HepG2 (cell line): ENCODE data around the gene CDK14. TPM values are rescaled to one million over a fixed set of nuclear protein-coding genes. Genes with fewer than 3 reads are reported as not detected.

Experiments used
- ATAC-seq: fragments of 200-7000 bp; cut with Tn5 transposase; 3 replicates; pipeline ENCODE4 v1.9.1; 2020; ENCODE audit warnings: mild to moderate bottlenecking, moderate library complexity
- BruUV-seq: library from RNA; stranded (reverse); fragments of 400-500 nt; replicated peaks from 2 replicates; lab custom pipeline; 2021; lab: Mats Ljungman, UMichigan
- CTCF ChIA-PET: fragments of 300-600 bp; formaldehyde crosslinking; extraction: SDS; loops from one replicate; lab custom pipeline; 2021; ENCODE audit warnings: low total read pairs, inconsistent platforms, low intra/inter-chr PET ratio; lab: Yijun Ruan, JAX
- POLR2A ChIA-PET: fragments of 350-600 bp; sonication (Branson Sonifier 250); formaldehyde crosslinking; loops from one replicate; lab custom pipeline; 2020; ENCODE audit warnings: antibody characterized with exemption, inconsistent platforms; lab: Yijun Ruan, JAX
- DNase-seq: peaks from one replicate; pipeline ENCODE4 v3.0.0-alpha.2; 2015; ENCODE audit warnings: low spot score
- FAIRE-seq: peaks from 3 replicates; lab custom pipeline; 2011; peaks lifted over from hg19 to GRCh38; lab: Jason Lieb, UNC
- H2AFZ ChIP-seq: one replicate; pipeline ENCODE4 v1.6.1; 2011; ENCODE audit warnings: low read length, inconsistent platforms
- H3K27ac ChIP-seq: fragments of 300-600 bp; 3 replicates; pipeline ENCODE4 v1.8.0; 2011; ENCODE audit warnings: mixed run types, mild to moderate bottlenecking, mixed read lengths, low read length, inconsistent platforms; ENCODE audit not compliant: insufficient read depth; ENCODE audit errors: extremely low read length
- H3K27me3 ChIP-seq, 2 experiments: fragments of 200-600 bp in 1 of 2; 2 replicates in 1 of 2; 3 replicates in 1 of 2; pipeline versions ENCODE4 v1.6.0 to v1.8.0; 2011; ENCODE audit warnings: low read length in 2 of 2, mild to moderate bottlenecking in 2 of 2, moderate library complexity in 2 of 2, inconsistent platforms in 1 of 2; ENCODE audit not compliant: insufficient read depth in 2 of 2, control insufficient read depth in 1 of 2
- H3K36me3 ChIP-seq, 2 experiments: fragments of 200-600 bp in 1 of 2; replicated peaks in 1 of 2; 2 replicates in 1 of 2; 3 replicates in 1 of 2; pipeline versions ENCODE4 v1.5.1 to v1.8.0; 2011; ENCODE audit warnings: low read length in 2 of 2, inconsistent platforms in 1 of 2; ENCODE audit not compliant: insufficient read depth in 2 of 2, control insufficient read depth in 1 of 2
- H3K4me1 ChIP-seq: 2 replicates; pipeline ENCODE4 v1.5.1; 2012; ENCODE audit warnings: low read length, inconsistent platforms; ENCODE audit not compliant: insufficient read depth
- H3K4me2 ChIP-seq: 2 replicates; pipeline ENCODE4 v1.6.0; 2011; ENCODE audit warnings: low read depth, low read length, inconsistent platforms
- H3K4me3 ChIP-seq, 3 experiments: fragments of 200-600 bp in 1 of 3; sonication (generic), shearing (Covaris generic) in 1 of 3; replicated peaks in 1 of 3; 2 replicates each; pipeline ENCODE4 v1.5.1; 2011 to 2016; ENCODE audit warnings: low read length in 3 of 3, inconsistent platforms in 2 of 3, low read depth in 2 of 3, mild to moderate bottlenecking in 2 of 3, control low read depth in 1 of 3, mixed read lengths in 1 of 3; ENCODE audit not compliant: insufficient read depth in 1 of 3
- H3K79me2 ChIP-seq: one replicate; pipeline ENCODE4 v1.6.1; 2011; ENCODE audit warnings: low read length, inconsistent platforms; ENCODE audit not compliant: insufficient read depth
- H3K9ac ChIP-seq: 2 replicates; pipeline ENCODE4 v1.6.0; 2011; ENCODE audit warnings: mild to moderate bottlenecking, low read depth, low read length, inconsistent platforms; ENCODE audit not compliant: insufficient read depth
- H3K9me3 ChIP-seq: 2 replicates; pipeline ENCODE4 v1.5.1; 2012; ENCODE audit warnings: mild to moderate bottlenecking, low read length
- H4K20me1 ChIP-seq: 2 replicates; pipeline ENCODE4 v1.6.0; 2011; ENCODE audit warnings: inconsistent platforms, mild to moderate bottlenecking, low read length, moderate library complexity; ENCODE audit not compliant: insufficient read depth
- GATAD1 ChIP-seq: IDR thresholded peaks from 2 replicates; pipeline ENCODE4 v1.6.1; 2016; ENCODE audit warnings: missing genetic modification reagents, missing compliant biosample characterization
- HMGA1 ChIP-seq: sonication (generic); formaldehyde crosslinking; conservative IDR thresholded peaks from 2 replicates; pipeline ENCODE4 v1.4.0; 2020; ENCODE audit warnings: missing genetic modification reagents
- SNAI1 ChIP-seq: sonication (generic); formaldehyde crosslinking; IDR thresholded peaks from 2 replicates; pipeline ENCODE4 v1.5.0; 2020; ENCODE audit warnings: mild to moderate bottlenecking, missing genetic modification reagents, borderline replicate concordance
- TARDBP ChIP-seq: sonication (generic); formaldehyde crosslinking; IDR thresholded peaks from 2 replicates; pipeline ENCODE4 v1.8.0; 2022; ENCODE audit warnings: mild to moderate bottlenecking, missing genetic modification reagents
- WIZ ChIP-seq: sonication (generic); formaldehyde crosslinking; IDR thresholded peaks from 2 replicates; pipeline ENCODE4 v1.5.1; 2020; ENCODE audit warnings: mild to moderate bottlenecking, missing genetic modification reagents
- XBP1 ChIP-seq: sonication (generic); formaldehyde crosslinking; IDR thresholded peaks from 2 replicates; pipeline ENCODE4 v1.5.0; 2020; ENCODE audit warnings: missing genetic modification reagents
- ZFP91 ChIP-seq: sonication (generic); formaldehyde crosslinking; IDR thresholded peaks from 2 replicates; pipeline ENCODE4 v1.9.0; 2022; ENCODE audit warnings: missing genetic modification reagents, mild to moderate bottlenecking, borderline replicate concordance
- ZNF180 ChIP-seq: sonication (generic); formaldehyde crosslinking; IDR thresholded peaks from 2 replicates; pipeline ENCODE4 v1.4.0; 2020; ENCODE audit warnings: low read depth, missing genetic modification reagents, borderline replicate concordance
- ZNF562 ChIP-seq: sonication (generic); formaldehyde crosslinking; IDR thresholded peaks from 2 replicates; pipeline ENCODE4 v1.8.0; 2022; ENCODE audit warnings: missing genetic modification reagents, borderline replicate concordance
- ZNF615 ChIP-seq: sonication (generic); formaldehyde crosslinking; IDR thresholded peaks from 2 replicates; pipeline ENCODE4 v1.5.0; 2020; ENCODE audit warnings: mild to moderate bottlenecking, missing genetic modification reagents, borderline replicate concordance
- WGBS: methylation state at CpG from one replicate; pipeline ENCODE4 v1.1.6; 2017; ENCODE audit warnings: low lambda C conversion rate; 5-methylcytosine and 5-hydroxymethylcytosine counted together
- in situ Hi-C: cut with HindIII; loops from 2 replicates; pipeline ENCODE4 v1.10.0; 2017; ENCODE audit warnings: low pct_unique_long_range_greater_than_20kb; ENCODE audit not compliant: extremely low pct_ligation_motif_present
- intact Hi-C: fragments of 100-400 bp; cut with micrococcal nuclease; formaldehyde crosslinking; loops from one replicate; pipeline ENCODE4 v1.10.0; 2022; ENCODE audit not compliant: unreplicated experiment
- polyA plus RNA-seq, 8 experiments: library from polyadenylated mRNA; depleted of rRNA in 3 of 8; stranded (reverse) in 7 of 8; unstranded in 1 of 8; fragments of >200 nt; fragmentation: Illumina TruSeq in 4 of 8; extraction: Trizol in 4 of 8; gene quantifications; 2 replicates each; pipeline versions ENCODE4 v1.2.1 to v1.2.3, GENCODE V29; 2011 to 2016; ENCODE audit warnings: low read depth in 4 of 8, missing spikeins in 1 of 8, mixed read lengths in 1 of 8; ENCODE audit not compliant: insufficient read depth in 1 of 8
- total RNA-seq, 5 experiments: library from RNA; depleted of rRNA; stranded (reverse); fragments of >200 nt; fragmentation: Illumina TruSeq; extraction: Trizol; gene quantifications; 2 replicates each; pipeline ENCODE4 v1.2.3, GENCODE V29; 2016; ENCODE audit warnings: low read depth in 1 of 5
- TF ChIP-seq, protein P1 (sequence below): sonication (generic); formaldehyde crosslinking; IDR thresholded peaks from 2 replicates; pipeline ENCODE4 v1.9.0; 2021; ENCODE audit warnings: missing genetic modification reagents, borderline replicate concordance
- TF ChIP-seq, protein P2 (sequence below): sonication (generic); formaldehyde crosslinking; IDR thresholded peaks from 2 replicates; pipeline ENCODE4 v1.8.1; 2023; ENCODE audit warnings: mild to moderate bottlenecking, missing genetic modification reagents
- TF ChIP-seq, protein P3 (sequence below): fragments of 450-650 bp; IDR thresholded peaks from 2 replicates; pipeline ENCODE4 v1.6.1; 2017; ENCODE audit warnings: mild to moderate bottlenecking
- TF ChIP-seq, protein P4 (sequence below): sonication (generic); formaldehyde crosslinking; IDR thresholded peaks from 2 replicates; pipeline ENCODE4 v1.8.0; 2022; ENCODE audit warnings: missing genetic modification reagents, mild to moderate bottlenecking, borderline replicate concordance

The CDK14 gene
- total and polyA plus RNA-seq, 2 of the 13 experiments (the other 11 are each of a cell fraction or from before 2014, with no cell fraction given), result 0.26 to 0.71 TPM

- no peak for TF ChIP-seq ZNF562 (CRISPR knock-in tag)
- TF ChIP-seq TARDBP, result no peak
- TF ChIP-seq, protein P1, sequence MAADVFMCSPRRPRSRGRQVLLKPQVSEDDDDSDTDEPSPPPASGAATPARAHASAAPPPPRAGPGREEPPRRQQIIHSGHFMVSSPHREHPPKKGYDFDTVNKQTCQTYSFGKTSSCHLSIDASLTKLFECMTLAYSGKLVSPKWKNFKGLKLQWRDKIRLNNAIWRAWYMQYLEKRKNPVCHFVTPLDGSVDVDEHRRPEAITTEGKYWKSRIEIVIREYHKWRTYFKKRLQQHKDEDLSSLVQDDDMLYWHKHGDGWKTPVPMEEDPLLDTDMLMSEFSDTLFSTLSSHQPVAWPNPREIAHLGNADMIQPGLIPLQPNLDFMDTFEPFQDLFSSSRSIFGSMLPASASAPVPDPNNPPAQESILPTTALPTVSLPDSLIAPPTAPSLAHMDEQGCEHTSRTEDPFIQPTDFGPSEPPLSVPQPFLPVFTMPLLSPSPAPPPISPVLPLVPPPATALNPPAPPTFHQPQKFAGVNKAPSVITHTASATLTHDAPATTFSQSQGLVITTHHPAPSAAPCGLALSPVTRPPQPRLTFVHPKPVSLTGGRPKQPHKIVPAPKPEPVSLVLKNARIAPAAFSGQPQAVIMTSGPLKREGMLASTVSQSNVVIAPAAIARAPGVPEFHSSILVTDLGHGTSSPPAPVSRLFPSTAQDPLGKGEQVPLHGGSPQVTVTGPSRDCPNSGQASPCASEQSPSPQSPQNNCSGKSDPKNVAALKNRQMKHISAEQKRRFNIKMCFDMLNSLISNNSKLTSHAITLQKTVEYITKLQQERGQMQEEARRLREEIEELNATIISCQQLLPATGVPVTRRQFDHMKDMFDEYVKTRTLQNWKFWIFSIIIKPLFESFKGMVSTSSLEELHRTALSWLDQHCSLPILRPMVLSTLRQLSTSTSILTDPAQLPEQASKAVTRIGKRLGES (CRISPR knock-in tag), result no peak
- no peak for TF ChIP-seq HMGA1
- no peak for TF ChIP-seq ZNF615 (CRISPR knock-in tag)
- TF ChIP-seq ZFP91 (CRISPR knock-in tag), result no peak
- TF ChIP-seq SNAI1 (CRISPR knock-in tag), result no peak
Measured at GRCh38 chr7:91047636-91048035, 451.5 kb downstream of the CDK14 start (continued).

DNA sequence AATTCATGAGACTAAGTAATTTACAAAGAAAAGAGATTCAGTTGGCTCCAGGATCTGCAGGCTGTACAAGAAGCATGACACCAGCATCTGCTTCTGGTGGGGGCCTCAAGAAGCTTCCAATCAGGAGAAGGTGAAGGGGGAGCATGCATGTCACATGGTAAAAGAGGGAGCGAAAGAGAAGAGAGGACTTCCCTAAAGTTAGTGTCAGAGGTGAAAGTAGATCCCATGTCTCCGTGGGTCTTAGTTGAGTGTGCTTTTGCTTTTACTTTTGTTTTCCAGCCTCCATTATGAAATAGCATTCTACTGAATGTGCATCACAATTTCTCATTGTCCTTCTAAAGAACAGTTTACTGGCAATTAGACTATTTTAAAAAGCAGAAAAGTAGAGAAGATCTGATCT, 454.6 kb downstream of the CDK14 start:
- BruUV-seq, result no TSS peak
- no peak for ATAC-seq
- no peak overlapping the region for H3K9ac ChIP-seq
- ChIA-PET POLR2A (no interaction called here), CTCF (no interaction called here)
- H3K4me3 ChIP-seq, result no peak overlapping the region
- no peaks in the 10 kb centered on the region for H3K9me3 ChIP-seq
- no peaks in the 10 kb centered on the region for H4K20me1 ChIP-seq
- in situ Hi-C loops (no loop called here), intact Hi-C loops (no loop called here)
- no peaks in the 10 kb centered on the region for H3K79me2 ChIP-seq
- no peak overlapping the region for H3K27ac ChIP-seq
- no peak for DNase-seq
- FAIRE-seq, result no peak
- no peaks in the 10 kb centered on the region for H3K36me3 ChIP-seq
- WGBS, result 42% methylated on average over 2 of the region's 2 CpGs
- no peak overlapping the region for H3K4me2 ChIP-seq
- H3K4me1 ChIP-seq, result no peaks in the 10 kb centered on the region
- H2AFZ ChIP-seq, result no peak overlapping the region
- H3K27me3 ChIP-seq, result no peaks in the 10 kb centered on the region
- TF ChIP-seq XBP1 (CRISPR knock-in tag), result no peak
- TF ChIP-seq, protein P2, sequence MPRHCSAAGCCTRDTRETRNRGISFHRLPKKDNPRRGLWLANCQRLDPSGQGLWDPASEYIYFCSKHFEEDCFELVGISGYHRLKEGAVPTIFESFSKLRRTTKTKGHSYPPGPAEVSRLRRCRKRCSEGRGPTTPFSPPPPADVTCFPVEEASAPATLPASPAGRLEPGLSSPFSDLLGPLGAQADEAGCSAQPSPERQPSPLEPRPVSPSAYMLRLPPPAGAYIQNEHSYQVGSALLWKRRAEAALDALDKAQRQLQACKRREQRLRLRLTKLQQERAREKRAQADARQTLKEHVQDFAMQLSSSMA, result no peak
- no peak for TF ChIP-seq ZNF180 (CRISPR knock-in tag)
- TF ChIP-seq GATAD1, result no peak
- TF ChIP-seq, protein P3, sequence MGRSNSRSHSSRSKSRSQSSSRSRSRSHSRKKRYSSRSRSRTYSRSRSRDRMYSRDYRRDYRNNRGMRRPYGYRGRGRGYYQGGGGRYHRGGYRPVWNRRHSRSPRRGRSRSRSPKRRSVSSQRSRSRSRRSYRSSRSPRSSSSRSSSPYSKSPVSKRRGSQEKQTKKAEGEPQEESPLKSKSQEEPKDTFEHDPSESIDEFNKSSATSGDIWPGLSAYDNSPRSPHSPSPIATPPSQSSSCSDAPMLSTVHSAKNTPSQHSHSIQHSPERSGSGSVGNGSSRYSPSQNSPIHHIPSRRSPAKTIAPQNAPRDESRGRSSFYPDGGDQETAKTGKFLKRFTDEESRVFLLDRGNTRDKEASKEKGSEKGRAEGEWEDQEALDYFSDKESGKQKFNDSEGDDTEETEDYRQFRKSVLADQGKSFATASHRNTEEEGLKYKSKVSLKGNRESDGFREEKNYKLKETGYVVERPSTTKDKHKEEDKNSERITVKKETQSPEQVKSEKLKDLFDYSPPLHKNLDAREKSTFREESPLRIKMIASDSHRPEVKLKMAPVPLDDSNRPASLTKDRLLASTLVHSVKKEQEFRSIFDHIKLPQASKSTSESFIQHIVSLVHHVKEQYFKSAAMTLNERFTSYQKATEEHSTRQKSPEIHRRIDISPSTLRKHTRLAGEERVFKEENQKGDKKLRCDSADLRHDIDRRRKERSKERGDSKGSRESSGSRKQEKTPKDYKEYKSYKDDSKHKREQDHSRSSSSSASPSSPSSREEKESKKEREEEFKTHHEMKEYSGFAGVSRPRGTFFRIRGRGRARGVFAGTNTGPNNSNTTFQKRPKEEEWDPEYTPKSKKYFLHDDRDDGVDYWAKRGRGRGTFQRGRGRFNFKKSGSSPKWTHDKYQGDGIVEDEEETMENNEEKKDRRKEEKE, result no peak
- TF ChIP-seq, protein P4, sequence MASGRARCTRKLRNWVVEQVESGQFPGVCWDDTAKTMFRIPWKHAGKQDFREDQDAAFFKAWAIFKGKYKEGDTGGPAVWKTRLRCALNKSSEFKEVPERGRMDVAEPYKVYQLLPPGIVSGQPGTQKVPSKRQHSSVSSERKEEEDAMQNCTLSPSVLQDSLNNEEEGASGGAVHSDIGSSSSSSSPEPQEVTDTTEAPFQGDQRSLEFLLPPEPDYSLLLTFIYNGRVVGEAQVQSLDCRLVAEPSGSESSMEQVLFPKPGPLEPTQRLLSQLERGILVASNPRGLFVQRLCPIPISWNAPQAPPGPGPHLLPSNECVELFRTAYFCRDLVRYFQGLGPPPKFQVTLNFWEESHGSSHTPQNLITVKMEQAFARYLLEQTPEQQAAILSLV (CRISPR knock-in tag), result no peak
- TF ChIP-seq WIZ (CRISPR knock-in tag), result no peak
